Iris pigment epithelial cell (primary cell): ENCODE results near the gene BMPR1A.
"Not testable (repeated sequence)": the region's sequence is repeated elsewhere in the genome, so short reads cannot be mapped to it uniquely, and the experiment has no call there.

Source experiments
- DNase-seq: peaks from one replicate; pipeline ENCODE4 v3.0.0-alpha.2; 2011; ENCODE audit warnings: low read depth

Gene BMPR1A

GRCh38 chr10:86880971-86881370 lies 124.6 kb downstream of the BMPR1A start:
- no peak for DNase-seq

- DNase-seq: peak; percentile 59
Observed at GRCh38 chr10:86888585-86889381, 132.4 kb downstream of the BMPR1A start.

- no peak for DNase-seq
Observed at GRCh38 chr10:86889997-86890396, 133.6 kb downstream of the BMPR1A start.

GRCh38 chr10:86898511-86898910 lies 142.1 kb downstream of the BMPR1A start:
- no peak for DNase-seq

GRCh38 chr10:86899132-86899531 lies 142.7 kb downstream of the BMPR1A start:
- no peak for DNase-seq

GRCh38 chr10:86899670-86900276 lies 143.4 kb downstream of the BMPR1A start:
- peak; percentile 74 for DNase-seq

- peak; percentile 71 for DNase-seq
Observed at GRCh38 chr10:86900955-86901354, 144.5 kb downstream of the BMPR1A start.

GRCh38 chr10:86904600-86904999 lies 148.2 kb downstream of the BMPR1A start:
- no peak for DNase-seq

GRCh38 chr10:86905429-86905828 lies 149.0 kb downstream of the BMPR1A start:
- no peak for DNase-seq

GRCh38 chr10:86914734-86915133 lies 158.3 kb downstream of the BMPR1A start:
- peak; percentile 32 for DNase-seq

- peak; percentile 68 for DNase-seq
Observed at GRCh38 chr10:86918022-86918471, 161.6 kb downstream of the BMPR1A start.

GRCh38 chr10:86922553-86922961 lies 166.1 kb downstream of the BMPR1A start:
- DNase-seq: no peak

- no peak for DNase-seq
Observed at GRCh38 chr10:86929468-86930380, 173.3 kb downstream of the BMPR1A start.

- DNase-seq: peak; percentile 83
Observed at GRCh38 chr10:86931872-86932271, 175.5 kb downstream of the BMPR1A start.

GRCh38 chr10:86932674-86933073 lies 176.3 kb downstream of the BMPR1A start:
- DNase-seq: no peak

- not testable (repeated sequence) for DNase-seq
Observed at GRCh38 chr10:86934162-86934711, 177.8 kb downstream of the BMPR1A start.

- DNase-seq: peak; percentile 59
Observed at GRCh38 chr10:86936661-86937501, 180.5 kb downstream of the BMPR1A start.

- DNase-seq: no peak
Observed at GRCh38 chr10:86937502-86938154, 181.2 kb downstream of the BMPR1A start.

GRCh38 chr10:86938260-86938659 lies 181.8 kb downstream of the BMPR1A start:
- no peak for DNase-seq

- not testable (repeated sequence) for DNase-seq
Observed at GRCh38 chr10:86940076-86940475, 183.7 kb downstream of the BMPR1A start.

GRCh38 chr10:86940677-86941076 lies 184.3 kb downstream of the BMPR1A start:
- no peak for DNase-seq
